IPS DF 6.9 (cell line): ENCODE measurements around the gene TRIM37.

ENCODE experiments used
- DNase-seq: peaks from one replicate; pipeline ENCODE4 v3.0.0-alpha.2; 2013; ENCODE audit warnings: low read depth, low spot score
- H3K27ac ChIP-seq: one replicate; pipeline ENCODE4 v1.5.1; 2013; ENCODE audit warnings: low read length, control low read depth
- H3K27me3 ChIP-seq: 2 replicates; pipeline ENCODE4 v1.6.1; 2013; ENCODE audit warnings: mild to moderate bottlenecking, low read length; ENCODE audit not compliant: control insufficient read depth, insufficient read depth
- H3K36me3 ChIP-seq: 2 replicates; pipeline ENCODE4 v1.6.1; 2013; ENCODE audit warnings: low read length; ENCODE audit not compliant: control insufficient read depth, insufficient read depth
- H3K4me1 ChIP-seq: 2 replicates; pipeline ENCODE4 v1.6.1; 2013; ENCODE audit warnings: low read length; ENCODE audit not compliant: control insufficient read depth, insufficient read depth
- H3K4me3 ChIP-seq: 2 replicates; pipeline ENCODE4 v1.5.1; 2013; ENCODE audit warnings: mild to moderate bottlenecking, low read length
- H3K9me3 ChIP-seq: 2 replicates; pipeline ENCODE4 v1.6.1; 2013; ENCODE audit warnings: low read length, inconsistent platforms; ENCODE audit not compliant: control insufficient read depth, insufficient read depth
- WGBS: extraction: QIAGEN DNeasy Blood & Tissue Kit; methylation state at CpG from one replicate; pipeline ENCODE4 v1.1.7; 2013; ENCODE audit warnings: mixed read lengths, missing lambda C conversion rate; ENCODE audit not compliant: insufficient read length, insufficient coverage; 5-methylcytosine and 5-hydroxymethylcytosine counted together

Gene TRIM37

DNA sequence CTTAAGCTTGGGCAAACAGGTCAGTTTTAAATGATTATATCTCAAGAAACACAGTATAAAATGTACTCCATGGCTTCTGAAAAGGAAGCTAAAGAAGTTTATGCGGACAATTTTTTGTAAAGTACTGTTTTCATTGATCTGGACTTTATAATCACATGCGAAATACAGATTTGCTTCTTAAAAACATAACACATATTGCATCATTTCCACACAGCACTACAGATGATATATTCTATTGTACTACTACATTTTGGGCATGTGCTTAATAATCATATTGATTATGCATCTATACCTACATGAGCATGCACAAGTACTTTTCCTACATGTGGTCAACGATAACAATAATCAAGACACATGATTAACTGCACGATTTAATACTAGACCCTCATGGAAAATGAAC, 22.5 kb downstream of the TRIM37 start:
- no peak for DNase-seq
- H3K27ac ChIP-seq, result no peak overlapping the region
- no peak overlapping the region for H3K4me3 ChIP-seq
- H3K27me3 ChIP-seq, result no peaks in the 10 kb centered on the region
- no peaks in the 10 kb centered on the region for H3K4me1 ChIP-seq
- no CpG with 5 or more reads among the region's 4 CpGs for WGBS
- H3K36me3 ChIP-seq, result peaks cover 2% of the 10 kb centered on the region; the same call in 1 of the 2 replicates
- H3K9me3 ChIP-seq, result no peaks in the 10 kb centered on the region

- no peak overlapping the region for H3K4me3 ChIP-seq
- H3K27ac ChIP-seq, result no peak overlapping the region
- H3K4me1 ChIP-seq, result no peaks in the 10 kb centered on the region
- no peaks in the 10 kb centered on the region for H3K9me3 ChIP-seq
- H3K36me3 ChIP-seq, result no peaks in the 10 kb centered on the region; the same call in 1 of the 2 replicates
- no peak for DNase-seq
- no peaks in the 10 kb centered on the region for H3K27me3 ChIP-seq
These were observed 32.2 kb downstream of the TRIM37 start for GRCh38 chr17:59074494-59074893.

DNA sequence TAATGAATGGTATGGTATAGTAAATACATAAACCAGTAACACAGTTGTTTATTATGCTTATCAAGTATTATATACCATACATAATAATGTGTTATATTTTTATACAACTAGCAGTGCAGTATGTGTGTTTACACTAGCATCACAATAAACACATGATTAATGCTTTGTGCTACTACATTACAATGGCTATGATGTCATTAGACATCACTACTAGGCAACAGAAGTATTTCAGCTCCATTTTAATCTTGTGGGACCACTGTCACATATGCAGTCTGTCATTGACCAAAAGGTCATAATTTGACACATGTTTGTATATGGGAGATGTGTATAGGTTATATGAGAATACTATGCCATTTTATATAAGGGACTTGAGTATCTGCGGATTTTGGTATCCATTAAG, 32.7 kb downstream of the TRIM37 start:
- Histone ChIP-seq H3K27ac (no peak overlapping the region), H3K4me1 (no peaks in the 10 kb centered on the region), H3K4me3 (no peak overlapping the region), H3K36me3 (no peaks in the 10 kb centered on the region), H3K27me3 (no peaks in the 10 kb centered on the region), H3K9me3 (no peaks in the 10 kb centered on the region)
- DNase-seq, result no peak
- WGBS, result 100% methylated on average over 1 of the region's 1 CpG

DNA sequence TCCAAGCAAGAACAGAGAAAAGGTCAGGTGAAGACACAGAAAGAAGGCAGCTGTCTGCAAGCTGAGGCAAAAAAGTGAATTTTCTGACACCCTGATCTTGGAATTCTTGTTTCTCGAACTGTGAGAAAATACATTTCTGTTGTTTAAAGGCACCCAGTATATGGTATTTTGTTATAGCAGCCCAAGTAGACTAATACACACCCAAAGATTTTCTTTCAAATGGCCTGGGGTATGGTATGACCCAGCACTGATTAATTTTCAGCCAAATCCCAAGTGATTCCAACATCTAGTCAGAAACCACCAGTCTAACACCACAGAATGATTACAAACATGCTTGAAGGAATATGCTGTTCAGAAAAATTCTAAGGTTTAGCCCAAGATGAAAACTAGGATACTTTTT, 36.8 kb downstream of the TRIM37 start:
- no peaks in the 10 kb centered on the region for H3K36me3 ChIP-seq
- H3K27ac ChIP-seq, result no peak overlapping the region
- DNase-seq, result no peak
- no peaks in the 10 kb centered on the region for H3K27me3 ChIP-seq
- H3K9me3 ChIP-seq, result no peaks in the 10 kb centered on the region
- no CpG with 5 or more reads among the region's 1 CpG for WGBS
- no peak overlapping the region for H3K4me3 ChIP-seq
- H3K4me1 ChIP-seq, result no peaks in the 10 kb centered on the region

DNA sequence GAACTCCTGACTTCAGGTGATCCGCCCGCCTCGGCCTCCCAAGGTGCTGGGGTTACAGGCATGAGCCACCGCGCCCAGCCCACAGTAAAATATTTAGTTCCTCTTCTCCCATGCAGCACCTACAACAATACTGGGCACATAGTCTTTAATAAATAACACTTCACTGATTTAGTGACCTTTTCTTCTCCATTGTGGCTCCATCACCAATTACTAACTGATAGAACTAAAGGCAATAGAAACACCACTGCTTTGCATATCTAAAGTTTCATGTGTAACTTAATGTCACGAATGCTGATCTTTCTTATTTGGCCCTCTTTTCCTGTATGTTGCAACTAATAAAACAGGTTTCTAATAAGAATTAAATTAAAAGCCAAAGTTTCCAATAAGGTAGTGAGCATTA, 38.9 kb downstream of the TRIM37 start:
- Histone ChIP-seq H3K27ac (no peak overlapping the region), H3K36me3 (no peaks in the 10 kb centered on the region), H3K27me3 (no peaks in the 10 kb centered on the region), H3K4me1 (no peaks in the 10 kb centered on the region), H3K9me3 (no peaks in the 10 kb centered on the region), H3K4me3 (no peak overlapping the region)
- no CpG with 5 or more reads among the region's 6 CpGs for WGBS
- no peak for DNase-seq

- no peak for DNase-seq
- Histone ChIP-seq H3K27ac (no peak overlapping the region), H3K27me3 (no peaks in the 10 kb centered on the region), H3K4me3 (no peak overlapping the region), H3K4me1 (no peaks in the 10 kb centered on the region), H3K36me3 (no peaks in the 10 kb centered on the region), H3K9me3 (no peaks in the 10 kb centered on the region)
- no CpG with 5 or more reads among the region's 2 CpGs for WGBS
These were observed 39.3 kb downstream of the TRIM37 start for GRCh38 chr17:59067340-59067739.

GRCh38 chr17:59062509-59062908, 44.2 kb downstream of the TRIM37 start:
- Histone ChIP-seq H3K9me3 (no peaks in the 10 kb centered on the region), H3K27ac (no peak overlapping the region), H3K36me3 (no peaks in the 10 kb centered on the region; the same call in 1 of the 2 replicates), H3K4me1 (no peaks in the 10 kb centered on the region), H3K27me3 (no peaks in the 10 kb centered on the region), H3K4me3 (no peak overlapping the region)
- DNase-seq, result no peak
- no CpG with 5 or more reads among the region's 2 CpGs for WGBS

DNA sequence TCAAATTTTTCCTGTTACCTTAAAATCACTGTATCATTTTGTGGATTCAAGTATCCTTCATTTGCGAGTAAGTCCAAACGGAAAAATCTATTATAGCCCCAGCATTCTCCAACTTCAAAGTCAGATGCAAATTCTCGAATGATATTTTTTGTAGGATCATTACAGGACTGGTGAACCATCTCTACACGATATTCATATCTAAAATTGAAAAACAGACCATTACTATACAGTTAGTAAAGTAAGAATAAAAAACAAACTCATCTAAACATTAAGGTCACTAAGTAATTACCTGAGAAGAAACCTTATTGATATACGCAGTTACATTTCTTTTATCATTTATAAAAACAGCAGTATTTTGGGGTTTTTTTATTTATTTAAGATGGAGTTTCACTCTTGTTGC, 49.8 kb downstream of the TRIM37 start:
- Histone ChIP-seq H3K36me3 (no peaks in the 10 kb centered on the region; the same call in 1 of the 2 replicates), H3K27ac (no peak overlapping the region), H3K4me1 (no peaks in the 10 kb centered on the region), H3K9me3 (no peaks in the 10 kb centered on the region), H3K4me3 (no peak overlapping the region), H3K27me3 (no peaks in the 10 kb centered on the region)
- WGBS, result 100% methylated on average over 1 of the region's 5 CpGs
- DNase-seq, result no peak

GRCh38 chr17:59049798-59050197, 56.9 kb downstream of the TRIM37 start:
- H3K9me3 ChIP-seq, result no peaks in the 10 kb centered on the region
- no CpG with 5 or more reads among the region's 1 CpG for WGBS
- no peaks in the 10 kb centered on the region for H3K4me1 ChIP-seq
- no peak overlapping the region for H3K4me3 ChIP-seq
- no peak for DNase-seq
- peaks cover 6% of the 10 kb centered on the region; the same call in 1 of the 2 replicates for H3K36me3 ChIP-seq
- H3K27me3 ChIP-seq, result no peaks in the 10 kb centered on the region
- no peak overlapping the region for H3K27ac ChIP-seq

DNA sequence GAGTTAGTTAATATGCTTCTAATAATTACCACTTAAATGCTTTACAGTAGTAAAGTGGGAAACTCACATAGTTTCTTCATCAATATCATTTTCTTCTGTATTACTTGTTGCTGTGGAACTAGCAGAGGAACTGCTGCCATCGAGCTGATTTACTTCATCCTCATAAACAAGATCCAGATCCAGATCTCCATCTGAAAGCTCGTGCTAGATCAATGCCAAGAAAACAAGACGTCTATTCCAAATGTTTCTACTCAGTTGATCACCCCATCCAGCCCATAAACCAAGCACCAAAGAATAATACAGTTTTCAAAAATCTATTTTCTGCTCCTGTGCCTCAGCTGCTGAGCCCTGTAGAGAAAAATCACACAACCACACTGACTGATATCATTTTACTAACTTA, 59.1 kb downstream of the TRIM37 start:
- Histone ChIP-seq H3K36me3 (peaks cover 10% of the 10 kb centered on the region; the same call in 1 of the 2 replicates), H3K27ac (no peak overlapping the region)
- no CpG with 5 or more reads among the region's 3 CpGs for WGBS

GRCh38 chr17:59046192-59046591, 60.5 kb downstream of the TRIM37 start:
- no peak overlapping the region for H3K4me3 ChIP-seq
- peaks cover 10% of the 10 kb centered on the region; the same call in 1 of the 2 replicates for H3K36me3 ChIP-seq
- H3K4me1 ChIP-seq, result no peaks in the 10 kb centered on the region
- H3K27me3 ChIP-seq, result no peaks in the 10 kb centered on the region
- no CpG with 5 or more reads among the region's 4 CpGs for WGBS
- H3K9me3 ChIP-seq, result no peaks in the 10 kb centered on the region
- no peak for DNase-seq
- H3K27ac ChIP-seq, result no peak overlapping the region

More for the DNA sequence above, 59.1 kb downstream of the TRIM37 start:
- Histone ChIP-seq H3K27me3 (no peaks in the 10 kb centered on the region), H3K9me3 (no peaks in the 10 kb centered on the region), H3K4me3 (no peak overlapping the region), H3K4me1 (no peaks in the 10 kb centered on the region)
- DNase-seq, result no peak
